SK-N-SH treated with all-trans-retinoic acid at 6 μM for 48 hours (cell line): ENCODE results near the gene WNK2.

Experiments used
- ATAC-seq: fragments of 200-7000 bp; cut with Tn5 transposase; 3 replicates; pipeline ENCODE4 v1.9.1; 2020; ENCODE audit warnings: mild to moderate bottlenecking, moderate library complexity
- ARNTL ChIP-seq: fragments of 450-650 bp; formaldehyde crosslinking; IDR thresholded peaks from 2 replicates; pipeline ENCODE4 v1.5.0; 2020; ENCODE audit warnings: low read depth, mild to moderate bottlenecking, moderate library complexity, borderline replicate concordance
- BACH2 ChIP-seq: fragments of 250-450 bp; sonication (Bioruptor Pico); IDR thresholded peaks from 2 replicates; pipeline ENCODE4 v1.9.0; 2021; ENCODE audit warnings: mild to moderate bottlenecking, borderline replicate concordance
- CREB5 ChIP-seq: fragments of 250-450 bp; sonication (Bioruptor Pico); IDR thresholded peaks from 2 replicates; pipeline ENCODE4 v1.5.1; 2020; ENCODE audit warnings: low read depth, mild to moderate bottlenecking, moderate library complexity
- CSDC2 ChIP-seq: fragments of 250-450 bp; sonication (Bioruptor Pico); IDR thresholded peaks from 2 replicates; pipeline ENCODE4 v1.5.0; 2020; ENCODE audit warnings: mild to moderate bottlenecking, moderate library complexity
- ESRRG ChIP-seq: fragments of 250-450 bp; sonication (Bioruptor Pico); IDR thresholded peaks from 2 replicates; pipeline ENCODE4 v1.6.1; 2021; ENCODE audit warnings: mild to moderate bottlenecking
- ISL1 ChIP-seq: fragments of 250-450 bp; sonication (Bioruptor Pico); IDR thresholded peaks from 2 replicates; pipeline ENCODE4 v2.1.2; 2022; ENCODE audit warnings: mild to moderate bottlenecking, moderate library complexity
- OSR1 ChIP-seq: fragments of 250-450 bp; sonication (Bioruptor Pico); IDR thresholded peaks from 2 replicates; pipeline ENCODE4 v1.8.0; 2022; ENCODE audit warnings: moderate library complexity, mild to moderate bottlenecking, inconsistent platforms
- PATZ1 ChIP-seq: fragments of 250-450 bp; sonication (Bioruptor Pico); IDR thresholded peaks from 2 replicates; pipeline ENCODE4 v1.8.0; 2020; ENCODE audit warnings: mild to moderate bottlenecking, moderate library complexity, borderline replicate concordance
- POU6F1 ChIP-seq: fragments of 250-450 bp; sonication (Bioruptor Pico); IDR thresholded peaks from 2 replicates; pipeline ENCODE4 v1.8.0; 2021; ENCODE audit warnings: low read depth, mild to moderate bottlenecking, moderate library complexity, borderline replicate concordance
- PPARA ChIP-seq: fragments of 250-450 bp; sonication (Bioruptor Pico); IDR thresholded peaks from 2 replicates; pipeline ENCODE4 v1.5.0; 2020; ENCODE audit warnings: mild to moderate bottlenecking, borderline replicate concordance
- RARB ChIP-seq: fragments of 250-450 bp; sonication (Bioruptor Pico); IDR thresholded peaks from 2 replicates; pipeline ENCODE4 v1.8.0; 2021; ENCODE audit warnings: mild to moderate bottlenecking, moderate library complexity
- SNAI2 ChIP-seq: fragments of 250-450 bp; sonication (Bioruptor Pico); IDR thresholded peaks from 2 replicates; pipeline ENCODE4 v1.5.0; 2020; ENCODE audit warnings: mild to moderate bottlenecking, moderate library complexity
- TOX ChIP-seq: fragments of 250-450 bp; sonication (Bioruptor Pico); IDR thresholded peaks from 2 replicates; pipeline ENCODE4 v1.8.0; 2021; ENCODE audit warnings: mild to moderate bottlenecking, moderate library complexity, borderline replicate concordance
- ZC3H10 ChIP-seq: fragments of 250-450 bp; sonication (Bioruptor Pico); IDR thresholded peaks from 2 replicates; pipeline ENCODE4 v1.5.1; 2021; ENCODE audit warnings: mild to moderate bottlenecking, moderate library complexity
- ZFP3 ChIP-seq: fragments of 250-450 bp; sonication (Bioruptor Pico); IDR thresholded peaks from 2 replicates; pipeline ENCODE4 v1.5.0; 2020; ENCODE audit warnings: mild to moderate bottlenecking, moderate library complexity
- ZFP30 ChIP-seq: fragments of 450-650 bp; formaldehyde crosslinking; IDR thresholded peaks from 2 replicates; pipeline ENCODE4 v1.5.0; 2022; ENCODE audit warnings: mild to moderate bottlenecking, moderate library complexity
- ZNF565 ChIP-seq: fragments of 450-650 bp; formaldehyde crosslinking; conservative IDR thresholded peaks from 2 replicates; pipeline ENCODE4 v1.5.0; 2020; ENCODE audit warnings: low read depth, mild to moderate bottlenecking, moderate library complexity
- ZNF8 ChIP-seq: fragments of 450-650 bp; formaldehyde crosslinking; IDR thresholded peaks from 2 replicates; pipeline ENCODE4 v1.5.0; 2020; ENCODE audit warnings: mild to moderate bottlenecking, moderate library complexity
- TF ChIP-seq, protein P1 (sequence below): fragments of 250-450 bp; sonication (Bioruptor Pico); IDR thresholded peaks from 2 replicates; pipeline ENCODE4 v1.5.0; 2020; ENCODE audit warnings: mild to moderate bottlenecking, moderate library complexity

The WNK2 gene

DNA sequence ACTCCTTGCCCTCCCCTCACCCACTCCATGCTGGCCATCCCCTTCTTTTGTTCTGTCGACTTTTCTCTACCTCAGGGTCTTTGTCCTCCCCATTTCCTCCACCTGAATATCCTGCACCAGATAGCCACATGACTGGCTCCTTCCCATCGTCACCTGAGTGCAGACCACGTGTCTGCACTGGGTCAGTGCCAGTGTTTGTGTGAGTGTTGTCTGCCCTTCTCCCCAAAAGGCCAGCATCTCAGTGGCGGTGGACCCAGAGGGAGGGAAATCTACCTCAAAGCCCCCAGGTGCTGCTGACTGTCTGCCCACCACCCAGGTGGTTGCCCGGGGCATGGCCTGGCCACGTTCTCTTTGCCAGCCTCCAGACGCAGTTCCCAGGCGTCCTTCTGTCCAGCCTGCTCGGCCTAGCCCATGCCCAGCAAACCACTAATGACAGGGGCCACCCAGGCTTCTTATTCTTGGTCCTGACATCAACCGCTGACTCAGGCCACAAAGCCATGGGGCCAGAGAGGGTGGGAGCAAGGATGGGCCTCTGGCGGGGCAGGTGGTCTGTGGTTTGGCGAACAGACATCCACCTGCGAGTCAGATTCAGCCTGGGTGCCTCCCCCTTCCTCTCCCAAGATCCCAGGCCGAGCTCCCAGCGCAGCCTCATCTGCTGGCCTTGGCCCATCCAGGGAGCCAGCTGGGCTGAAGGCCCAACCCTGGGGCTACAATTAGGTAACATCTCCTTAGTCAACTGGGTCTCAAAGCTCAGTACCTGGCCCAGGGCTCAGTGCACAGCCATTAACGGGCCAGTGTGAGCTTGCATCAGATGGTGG lies 44.4 kb upstream of the WNK2 start:
- ATAC-seq, result no peak
- TF ChIP-seq ESRRG (CRISPR knock-in tag) (no peak), POU6F1 (no peak), TOX (no peak), PPARA (CRISPR knock-in tag) (no peak), OSR1 (CRISPR knock-in tag) (no peak), RARB (CRISPR knock-in tag) (no peak), CREB5 (no peak)
- TF ChIP-seq, protein P1, sequence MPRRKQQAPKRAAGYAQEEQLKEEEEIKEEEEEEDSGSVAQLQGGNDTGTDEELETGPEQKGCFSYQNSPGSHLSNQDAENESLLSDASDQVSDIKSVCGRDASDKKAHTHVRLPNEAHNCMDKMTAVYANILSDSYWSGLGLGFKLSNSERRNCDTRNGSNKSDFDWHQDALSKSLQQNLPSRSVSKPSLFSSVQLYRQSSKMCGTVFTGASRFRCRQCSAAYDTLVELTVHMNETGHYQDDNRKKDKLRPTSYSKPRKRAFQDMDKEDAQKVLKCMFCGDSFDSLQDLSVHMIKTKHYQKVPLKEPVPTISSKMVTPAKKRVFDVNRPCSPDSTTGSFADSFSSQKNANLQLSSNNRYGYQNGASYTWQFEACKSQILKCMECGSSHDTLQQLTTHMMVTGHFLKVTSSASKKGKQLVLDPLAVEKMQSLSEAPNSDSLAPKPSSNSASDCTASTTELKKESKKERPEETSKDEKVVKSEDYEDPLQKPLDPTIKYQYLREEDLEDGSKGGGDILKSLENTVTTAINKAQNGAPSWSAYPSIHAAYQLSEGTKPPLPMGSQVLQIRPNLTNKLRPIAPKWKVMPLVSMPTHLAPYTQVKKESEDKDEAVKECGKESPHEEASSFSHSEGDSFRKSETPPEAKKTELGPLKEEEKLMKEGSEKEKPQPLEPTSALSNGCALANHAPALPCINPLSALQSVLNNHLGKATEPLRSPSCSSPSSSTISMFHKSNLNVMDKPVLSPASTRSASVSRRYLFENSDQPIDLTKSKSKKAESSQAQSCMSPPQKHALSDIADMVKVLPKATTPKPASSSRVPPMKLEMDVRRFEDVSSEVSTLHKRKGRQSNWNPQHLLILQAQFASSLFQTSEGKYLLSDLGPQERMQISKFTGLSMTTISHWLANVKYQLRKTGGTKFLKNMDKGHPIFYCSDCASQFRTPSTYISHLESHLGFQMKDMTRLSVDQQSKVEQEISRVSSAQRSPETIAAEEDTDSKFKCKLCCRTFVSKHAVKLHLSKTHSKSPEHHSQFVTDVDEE (CRISPR knock-in tag), result no peak

GRCh38 chr9:93141771-93142483 lies 42.0 kb upstream of the WNK2 start:
- TF ChIP-seq ZFP30 (CRISPR knock-in tag) (no peak), ZNF8 (no peak), ZFP3 (CRISPR knock-in tag) (no peak), ESRRG (CRISPR knock-in tag) (no peak), SNAI2 (CRISPR knock-in tag) (no peak), ZC3H10 (CRISPR knock-in tag) (no peak), TOX (no peak), PPARA (CRISPR knock-in tag) (no peak), ARNTL (CRISPR knock-in tag) (no peak), ZNF565 (no peak), POU6F1 (no peak), CSDC2 (CRISPR knock-in tag) (no peak), ISL1 (CRISPR knock-in tag) (no peak), CREB5 (no peak), PATZ1 (CRISPR knock-in tag) (no peak), BACH2 (CRISPR knock-in tag) (no peak), RARB (CRISPR knock-in tag) (no peak), OSR1 (CRISPR knock-in tag) (no peak)
- ATAC-seq, result no peak
